Anterior cingulate cortex (tissue), 58 donors: ENCODE measurements around the gene ANKRD11.

Experiments used
- DNase-seq, 58 donors: peaks; one replicate each; lab custom pipeline; 2025; lab: John Stamatoyannopoulos, UW

ANKRD11 gene

GRCh38 chr16:89322321-89323119 is 167.8 kb downstream of the ANKRD11 start:
- no peak for DNase-seq

GRCh38 chr16:89320782-89321501 is 169.4 kb downstream of the ANKRD11 start:
- DNase-seq: peak in 23 of 58 donors; percentile 19 to 69 (median 37)

- peak in 2 of 58 donors; percentile 21 to 51 for DNase-seq
These were observed 170.2 kb downstream of the ANKRD11 start for GRCh38 chr16:89319886-89320781.

GRCh38 chr16:89319631-89319885 is 170.8 kb downstream of the ANKRD11 start:
- no peak for DNase-seq

- no peak for DNase-seq
These were observed 171.3 kb downstream of the ANKRD11 start for GRCh38 chr16:89318871-89319630.

GRCh38 chr16:89318430-89318758 is 172.0 kb downstream of the ANKRD11 start:
- no peak for DNase-seq

GRCh38 chr16:89317729-89318429 is 172.5 kb downstream of the ANKRD11 start:
- DNase-seq: no peak

GRCh38 chr16:89317101-89317671 is 173.2 kb downstream of the ANKRD11 start:
- DNase-seq: no peak

GRCh38 chr16:89316701-89317100 is 173.7 kb downstream of the ANKRD11 start:
- DNase-seq: no peak

- peak in 1 of 58 donors; percentile 13 for DNase-seq
These were observed 174.4 kb downstream of the ANKRD11 start for GRCh38 chr16:89315791-89316581.

GRCh38 chr16:89315271-89315670 is 175.1 kb downstream of the ANKRD11 start:
- DNase-seq: no peak

- no peak for DNase-seq
These were observed 175.5 kb downstream of the ANKRD11 start for GRCh38 chr16:89314854-89315253.

- DNase-seq: peak in 10 of 58 donors; percentile 14 to 65 (median 32)
These were observed 176.0 kb downstream of the ANKRD11 start for GRCh38 chr16:89314357-89314756.

- peak in 1 of 58 donors; percentile 45 for DNase-seq
These were observed 176.8 kb downstream of the ANKRD11 start for GRCh38 chr16:89313583-89313982.

- DNase-seq: no peak
These were observed 177.6 kb downstream of the ANKRD11 start for GRCh38 chr16:89312598-89313299.

- peak in 20 of 58 donors; percentile 19 to 69 (median 36) for DNase-seq
These were observed 178.2 kb downstream of the ANKRD11 start for GRCh38 chr16:89312194-89312593.

GRCh38 chr16:89311636-89312035 is 178.7 kb downstream of the ANKRD11 start:
- no peak for DNase-seq
